Neural crest cell (in vitro differentiated cells): ENCODE data around the gene BRMS1. TPM values are rescaled to one million over a fixed set of nuclear protein-coding genes. Genes with fewer than 3 reads are reported as not detected.
A peak's percentile ranks its signal among the peaks of the same experiment; 100 is the strongest.
"Not testable (repeated sequence)": the region's sequence is repeated elsewhere in the genome, so short reads cannot be mapped to it uniquely, and the experiment has no call there.

Experiments
- DNase-seq: peaks from one replicate; pipeline ENCODE4 v3.0.0; 2021; ENCODE audit warnings: low read depth, mixed read lengths, low spot score
- H3K27ac Mint-ChIP-seq: one replicate; pipeline ENCODE4 v1.8.0; 2021; ENCODE audit warnings: mild to moderate bottlenecking, mixed read lengths; ENCODE audit not compliant: unreplicated experiment
- H3K27me3 Mint-ChIP-seq: 2 replicates; pipeline ENCODE4 v1.8.0; 2021; ENCODE audit warnings: low read depth, mild to moderate bottlenecking, mixed read lengths
- H3K36me3 Mint-ChIP-seq: 2 replicates; pipeline ENCODE4 v1.8.0; 2021; ENCODE audit warnings: low read depth, mild to moderate bottlenecking, mixed read lengths
- H3K4me1 Mint-ChIP-seq: 2 replicates; pipeline ENCODE4 v1.8.0; 2021; ENCODE audit warnings: mixed read lengths
- H3K4me3 Mint-ChIP-seq: one replicate; pipeline ENCODE4 v1.8.0; 2021; ENCODE audit warnings: mild to moderate bottlenecking, mixed read lengths
- H3K9me3 Mint-ChIP-seq: 2 replicates; pipeline ENCODE4 v1.8.0; 2021; ENCODE audit warnings: mixed read lengths
- CTCF ChIP-seq: fragments of 200-600 bp; sonication (generic); conservative IDR thresholded peaks from 2 replicates; pipeline ENCODE4 v1.5.0; 2021; ENCODE audit warnings: antibody characterized with exemption, mild to moderate bottlenecking
- long read RNA-seq: library from polyadenylated mRNA; unstranded; transcript quantifications from one replicate; pipeline ENCODE4 v2.0.0, GENCODE V29; 2020
- total RNA-seq: library from RNA; stranded (reverse); gene quantifications from 2 replicates; pipeline ENCODE4 v1.2.1, GENCODE V29; 2021

Gene BRMS1
- total RNA-seq, result 40.2 and 49.0 TPM in 2 replicates
- long read RNA-seq, transcript BRMS1-201 (10 exons, 1,445 nt), result major isoform, 39 of 48 reads
- long read RNA-seq, partial matches to known transcripts, result 1 of 48 reads
- long read RNA-seq, other reads (novel, unspliced or antisense), result 6 of 48 reads

- Mint-ChIP-seq H3K27me3 (peaks cover 5% of the 10 kb centered on the region), H3K4me1 (peaks cover 43% of the 10 kb centered on the region), H3K4me3 (peak within 1 kb of the TSS; percentile 99), H3K36me3 (peaks cover 6% of the 10 kb centered on the region), H3K9me3 (no peaks in the 10 kb centered on the region), H3K27ac (peak within 1 kb of the TSS; percentile 97)
- TF ChIP-seq CTCF, result peak; percentile 15
- peak; percentile 92 for DNase-seq
Observed at GRCh38 chr11:66344550-66345315, at the start of gene BRMS1. Gene BRMS1 (minus strand): TSS chr11:66345104. CDS start chr11:66342234, 2,870 bp downstream.

GRCh38 chr11:66393954-66394353, 49.0 kb upstream of the BRMS1 start:
- Mint-ChIP-seq H3K9me3 (no peaks in the 10 kb centered on the region), H3K36me3 (no peaks in the 10 kb centered on the region), H3K4me3 (no peak overlapping the region), H3K27me3 (peaks cover 20% of the 10 kb centered on the region), H3K4me1 (no peaks in the 10 kb centered on the region), H3K27ac (no peak overlapping the region)
- no peak for TF ChIP-seq CTCF
- DNase-seq, result no peak

GRCh38 chr11:66391322-66391721, 46.4 kb upstream of the BRMS1 start:
- DNase-seq, result no peak
- no peaks in the 10 kb centered on the region for H3K9me3 Mint-ChIP-seq
- peaks cover 2% of the 10 kb centered on the region for H3K4me1 Mint-ChIP-seq
- TF ChIP-seq CTCF, result no peak
- H3K27me3 Mint-ChIP-seq, result peaks cover 23% of the 10 kb centered on the region
- no peaks in the 10 kb centered on the region for H3K36me3 Mint-ChIP-seq
- H3K27ac Mint-ChIP-seq, result no peak overlapping the region
- no peak overlapping the region for H3K4me3 Mint-ChIP-seq

- Mint-ChIP-seq H3K36me3 (no peaks in the 10 kb centered on the region), H3K27ac (no peak overlapping the region), H3K4me3 (no peak overlapping the region), H3K4me1 (peaks cover 6% of the 10 kb centered on the region), H3K27me3 (peaks cover 19% of the 10 kb centered on the region), H3K9me3 (no peaks in the 10 kb centered on the region)
- peak; percentile 46 for DNase-seq
- peak; percentile 67 for TF ChIP-seq CTCF
Observed at GRCh38 chr11:66388780-66389386, 44.0 kb upstream of the BRMS1 start.

- no peaks in the 10 kb centered on the region for H3K36me3 Mint-ChIP-seq
- H3K4me1 Mint-ChIP-seq, result peaks cover 6% of the 10 kb centered on the region
- peaks cover 14% of the 10 kb centered on the region for H3K27me3 Mint-ChIP-seq
- peak overlapping the region; percentile 1 for H3K4me3 Mint-ChIP-seq
- TF ChIP-seq CTCF, result peak; percentile 94
- peak; percentile 97 for DNase-seq
- H3K27ac Mint-ChIP-seq, result no peak overlapping the region
- H3K9me3 Mint-ChIP-seq, result no peaks in the 10 kb centered on the region
Observed at GRCh38 chr11:66386171-66387069, 41.5 kb upstream of the BRMS1 start.

- H3K27ac Mint-ChIP-seq, DNase-seq, H3K4me3 Mint-ChIP-seq, H3K9me3 Mint-ChIP-seq, H3K36me3 Mint-ChIP-seq: not testable (repeated sequence)
- peaks cover 14% of the 10 kb centered on the region for H3K27me3 Mint-ChIP-seq
- peaks cover 12% of the 10 kb centered on the region for H3K4me1 Mint-ChIP-seq
Observed at GRCh38 chr11:66384316-66384715, 39.4 kb upstream of the BRMS1 start.

GRCh38 chr11:66380264-66380663, 35.4 kb upstream of the BRMS1 start:
- H3K36me3 Mint-ChIP-seq, H3K27me3 Mint-ChIP-seq, H3K9me3 Mint-ChIP-seq, H3K27ac Mint-ChIP-seq, H3K4me1 Mint-ChIP-seq, H3K4me3 Mint-ChIP-seq, DNase-seq: not testable (repeated sequence)
